Effector CD8-positive, alpha-beta T cell (primary cell): ENCODE results near the gene OR1E2.
"Not testable (repeated sequence)": the region's sequence is repeated elsewhere in the genome, so short reads cannot be mapped to it uniquely, and the experiment has no call there.

Experiments used
- DNase-seq: peaks from one replicate; lab custom pipeline; 2025; lab: John Stamatoyannopoulos, UW
- total RNA-seq, 4 experiments: gene quantifications; one replicate each; lab custom pipeline; 2026; lab: John Stamatoyannopoulos, UW

Gene OR1E2, protein sequence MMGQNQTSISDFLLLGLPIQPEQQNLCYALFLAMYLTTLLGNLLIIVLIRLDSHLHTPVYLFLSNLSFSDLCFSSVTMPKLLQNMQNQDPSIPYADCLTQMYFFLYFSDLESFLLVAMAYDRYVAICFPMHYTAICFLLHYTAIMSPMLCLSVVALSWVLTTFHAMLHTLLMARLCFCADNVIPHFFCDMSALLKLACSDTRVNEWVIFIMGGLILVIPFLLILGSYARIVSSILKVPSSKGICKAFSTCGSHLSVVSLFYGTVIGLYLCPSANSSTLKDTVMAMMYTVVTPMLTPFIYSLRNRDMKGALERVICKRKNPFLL
- 0 reads per million in 4 experiments for total RNA-seq

DNA sequence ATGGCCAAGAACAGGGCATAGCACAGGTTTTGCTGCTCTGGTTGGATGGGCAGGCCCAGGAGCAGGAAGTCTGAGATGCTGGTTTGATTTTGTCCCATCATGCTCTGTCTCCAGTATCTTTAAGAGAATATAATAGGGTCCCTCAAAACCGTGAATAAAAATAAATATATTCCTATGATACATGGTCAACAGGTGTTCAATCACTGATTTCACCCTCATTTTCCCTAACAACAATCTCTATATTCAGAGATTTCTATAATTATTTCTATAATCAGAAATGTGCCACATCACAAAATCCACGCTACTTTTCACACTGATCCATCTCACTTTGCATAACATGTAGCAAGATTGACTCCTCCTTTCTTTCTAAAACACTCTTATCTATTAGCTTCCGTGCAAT lies at the start of gene OR1E2:
Gene OR1E2 (minus strand): TSS at position 101 of the 400 bp plus-strand sequence. CDS start 0 bp downstream, at position 101.
- DNase-seq = no peak

DNA sequence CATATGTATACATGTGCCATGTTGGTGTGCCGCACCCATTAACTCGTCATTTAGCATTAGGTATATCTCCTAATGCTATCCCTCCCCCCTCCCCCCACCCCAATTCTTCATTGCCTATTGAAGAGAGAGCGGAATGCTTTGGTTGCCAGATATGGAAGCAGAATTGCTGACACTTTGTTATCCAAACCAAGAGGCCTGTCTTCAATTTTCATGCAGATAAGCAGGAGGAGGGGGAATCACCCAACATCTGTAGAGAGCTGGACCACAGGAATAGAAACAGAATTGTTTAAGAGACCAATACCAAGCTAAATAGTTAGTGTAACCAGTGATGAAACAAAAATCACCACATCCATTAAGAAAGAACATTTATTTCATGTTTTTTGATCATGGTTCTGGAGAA lies 49.2 kb upstream of the OR1E2 start:
- DNase-seq = no peak

DNA sequence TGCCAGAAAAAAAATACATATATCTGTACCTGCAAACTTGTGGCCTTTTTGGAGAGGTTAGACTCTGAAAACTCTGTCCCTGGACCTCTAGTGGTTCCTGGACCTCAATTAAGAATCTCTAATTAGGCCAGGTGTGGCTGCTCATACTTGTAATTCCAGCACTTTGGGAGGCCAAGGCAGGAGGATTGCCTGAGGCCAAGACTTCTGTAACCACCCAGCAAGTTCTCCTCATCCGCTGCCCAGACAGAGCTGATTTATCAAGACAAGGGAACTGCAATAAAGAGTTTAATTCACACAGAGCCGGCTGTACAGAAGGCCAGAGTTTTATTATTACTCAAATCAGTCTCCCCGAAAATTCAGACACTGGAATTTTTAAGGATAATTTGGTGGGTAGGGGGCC lies 46.3 kb upstream of the OR1E2 start:
- no peak for DNase-seq

DNA sequence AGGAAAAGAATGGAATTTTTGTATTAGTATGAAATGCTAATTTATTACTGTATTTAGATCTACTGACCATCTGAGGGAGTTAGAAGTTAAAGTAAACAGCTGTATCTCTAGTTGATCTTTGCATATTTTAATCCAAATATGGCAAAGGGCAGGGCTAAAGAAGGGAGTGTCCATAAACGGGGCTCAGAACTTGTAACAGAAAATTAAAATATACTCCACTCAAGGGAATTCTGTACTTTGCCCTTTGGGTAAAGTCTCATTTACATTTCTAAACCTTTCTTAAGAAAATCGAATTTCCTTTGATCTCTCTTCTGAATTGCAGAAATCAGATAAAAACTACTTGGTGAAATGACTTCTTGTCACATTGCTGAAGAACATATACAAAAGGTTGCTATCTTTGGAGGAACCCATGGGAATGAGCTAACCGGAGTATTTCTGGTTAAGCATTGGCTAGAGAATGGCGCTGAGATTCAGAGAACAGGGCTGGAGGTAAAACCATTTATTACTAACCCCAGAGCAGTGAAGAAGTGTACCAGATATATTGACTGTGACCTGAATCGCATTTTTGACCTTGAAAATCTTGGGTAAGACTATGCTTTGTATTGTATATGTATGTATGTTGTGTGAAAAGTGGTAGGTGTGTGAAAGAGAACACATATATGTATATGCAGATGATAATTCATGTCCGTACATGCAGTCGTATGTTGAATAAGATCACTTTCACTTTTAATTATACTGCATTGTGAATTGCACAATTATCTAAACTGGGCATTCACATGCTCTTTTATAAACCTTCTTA lies 42.4 kb upstream of the OR1E2 start, which contains the start of gene ASPA:
Gene ASPA (plus strand): TSS at position 186 of the 799 bp plus-strand sequence. CDS start 163 bp downstream, at position 349.
- no peak for DNase-seq

DNA sequence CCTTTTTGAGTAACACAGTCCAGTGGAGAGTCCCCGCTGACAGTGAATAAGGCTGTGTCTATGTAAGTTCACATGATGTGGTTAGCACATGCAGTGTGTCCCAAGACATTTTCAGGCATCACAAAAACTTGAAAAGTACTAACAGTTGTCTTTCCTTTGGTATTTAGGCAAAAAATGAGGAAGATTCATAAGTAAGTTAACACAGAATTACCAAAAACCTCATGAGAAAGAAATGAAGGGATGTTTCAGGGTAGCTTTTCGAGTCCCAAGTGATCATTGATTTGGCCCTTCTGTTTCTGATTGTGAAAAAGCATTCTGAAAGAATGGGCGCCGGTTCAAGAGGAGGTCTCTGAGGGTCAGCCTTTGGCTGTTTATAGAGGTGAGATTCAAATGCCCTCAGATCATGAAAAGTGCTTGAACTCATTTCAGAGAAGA lies 41.6 kb upstream of the OR1E2 start:
- DNase-seq = no peak

DNA sequence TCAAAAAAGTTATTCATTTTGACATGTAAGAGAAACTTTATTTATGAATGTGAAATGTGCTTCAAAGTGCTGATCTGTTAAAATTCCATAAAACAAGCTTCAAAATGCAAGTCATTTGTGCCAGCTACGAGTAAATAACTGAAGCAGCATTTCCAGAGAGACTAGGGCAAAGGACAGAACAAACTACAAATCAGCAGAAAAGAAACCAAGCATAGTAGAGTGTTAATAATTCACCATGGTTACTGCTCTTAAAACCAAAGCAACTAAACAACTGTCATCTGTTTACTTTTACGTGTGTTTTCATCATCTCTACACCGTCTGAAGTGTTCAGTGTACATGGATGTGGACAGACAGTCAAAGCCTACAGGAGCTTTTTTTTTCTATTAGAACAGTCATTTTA lies 40.6 kb upstream of the OR1E2 start:
- DNase-seq = no peak

DNA sequence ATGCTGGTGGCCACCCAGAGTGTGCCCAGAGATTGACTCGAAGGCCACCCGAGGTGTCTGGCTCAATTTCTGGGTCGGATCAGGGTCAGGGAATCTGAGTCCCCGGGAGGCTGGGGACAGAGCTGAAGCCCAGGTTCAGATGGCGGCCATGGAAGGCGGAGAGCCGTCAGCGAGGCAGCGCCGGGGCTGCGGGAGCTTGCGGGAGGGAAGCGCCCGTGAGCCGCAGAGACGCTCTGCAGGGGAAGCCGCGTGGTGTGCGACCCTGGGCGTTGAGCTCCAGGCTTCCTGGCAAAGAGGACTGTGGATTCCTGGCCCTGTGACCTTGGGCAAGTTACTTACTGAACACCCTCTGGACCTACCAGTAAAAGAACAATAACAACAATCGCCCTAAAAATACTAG lies 38.5 kb upstream of the OR1E2 start:
- DNase-seq = no peak

DNA sequence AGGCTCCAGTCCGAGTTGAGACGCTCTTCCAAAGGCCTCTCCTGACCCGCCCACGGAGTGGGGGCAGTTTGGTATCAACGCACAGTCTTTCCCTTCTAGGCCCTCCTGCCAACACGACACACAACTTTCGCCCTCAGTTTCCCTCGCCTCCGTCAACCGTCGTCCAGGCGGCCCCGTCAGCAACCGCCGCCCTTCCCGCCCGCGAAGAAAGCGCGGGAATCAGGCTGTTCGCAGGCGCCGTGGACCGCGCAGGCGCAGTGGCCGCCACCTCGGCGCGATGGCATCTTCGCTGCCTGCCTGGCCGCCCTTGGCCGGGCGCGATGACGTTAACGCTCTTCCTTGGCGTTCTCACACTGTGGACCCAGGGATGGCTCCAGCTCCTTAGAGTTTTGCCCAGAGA lies 38.0 kb upstream of the OR1E2 start, which contains the start of gene SPATA22:
Gene SPATA22 (minus strand): TSS at position 221 of the 400 bp plus-strand sequence. CDS start 2,494 bp downstream, outside the sequence.
- DNase-seq = no peak

DNA sequence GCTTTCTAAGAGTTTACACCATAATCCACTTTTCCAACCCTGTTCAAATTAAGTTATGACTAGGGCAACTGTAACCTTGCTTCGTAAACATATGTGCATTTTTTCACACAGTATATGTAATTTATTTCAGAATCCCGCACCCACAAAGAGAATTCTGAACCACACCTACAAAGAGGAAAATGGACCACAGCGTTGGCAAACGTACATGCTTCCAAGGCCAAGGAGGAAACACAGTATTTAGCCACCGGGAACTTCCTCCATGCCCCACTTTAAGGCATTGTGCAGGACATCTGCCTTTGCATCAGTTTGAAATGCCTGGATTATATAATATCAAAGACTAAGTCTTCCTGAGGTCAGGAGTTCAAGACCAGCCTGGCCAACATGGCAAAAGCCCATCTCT lies 35.9 kb upstream of the OR1E2 start:
- no peak for DNase-seq

DNA sequence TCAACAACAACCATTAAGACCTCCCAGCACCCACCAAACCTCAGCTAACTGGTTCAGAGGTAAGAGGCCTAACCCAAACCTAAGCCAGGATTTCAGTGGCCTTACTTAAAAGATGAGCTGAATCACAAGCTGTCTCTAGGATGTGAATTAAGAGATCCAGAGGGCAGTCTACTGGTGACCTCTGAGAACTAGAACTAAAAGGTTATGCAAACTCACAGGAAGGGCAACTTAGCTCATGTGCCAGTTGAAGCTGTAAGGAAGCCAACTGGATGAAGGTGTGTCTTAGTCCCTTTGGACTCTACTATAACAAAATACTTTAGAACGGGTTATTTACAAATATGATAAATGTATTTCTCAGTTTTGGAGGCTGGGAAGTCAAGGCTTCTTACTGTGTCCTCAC lies 32.7 kb upstream of the OR1E2 start:
- DNase-seq = not testable (repeated sequence)

DNA sequence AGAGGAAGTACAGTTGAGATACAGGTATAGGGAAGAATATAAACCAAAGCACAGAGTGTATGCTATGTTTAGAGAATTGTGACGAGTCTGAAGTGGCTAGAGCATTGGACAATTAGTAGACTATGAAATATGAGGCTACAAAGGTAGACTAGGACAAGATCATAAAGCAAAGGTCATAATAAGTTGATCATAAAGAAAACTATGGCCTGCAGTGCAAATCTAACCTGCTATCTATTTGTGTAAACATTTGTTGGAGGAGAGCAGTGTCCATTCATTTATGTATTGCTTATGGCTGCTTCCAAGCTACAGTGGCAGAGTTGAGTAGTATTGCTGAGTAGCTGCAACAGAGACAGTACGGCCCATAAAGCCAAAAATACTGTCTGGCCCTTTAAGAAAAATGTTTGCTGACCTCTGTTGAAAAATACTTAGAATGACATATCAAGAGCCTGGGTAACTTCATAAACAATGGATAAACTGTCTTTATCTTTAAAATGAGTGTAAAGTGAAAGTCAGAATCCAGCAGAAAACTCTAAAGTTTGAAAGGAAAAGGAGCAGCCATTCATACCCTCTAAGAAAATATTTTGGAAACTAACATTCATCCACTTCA lies 14.5 kb upstream of the OR1E2 start:
- DNase-seq = no peak

DNA sequence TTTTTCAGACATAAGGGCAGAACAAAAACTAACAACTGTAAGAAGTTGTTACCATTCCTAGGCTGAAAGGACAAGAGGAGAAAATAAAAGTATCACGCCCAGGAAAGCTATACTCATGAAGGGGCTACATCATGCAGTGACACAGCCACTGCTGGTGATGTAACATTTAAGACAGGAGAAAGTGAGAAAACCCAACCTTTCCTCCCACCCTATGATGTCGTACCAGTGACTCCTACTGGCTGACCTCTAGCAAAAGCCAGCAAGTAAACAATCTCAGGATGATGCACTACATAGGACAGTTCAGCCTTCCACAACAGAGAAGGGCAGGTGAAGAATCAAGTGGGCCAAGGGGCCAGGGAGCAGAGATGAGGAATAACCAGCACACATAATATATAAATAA lies 14.0 kb upstream of the OR1E2 start:
- DNase-seq = no peak

DNA sequence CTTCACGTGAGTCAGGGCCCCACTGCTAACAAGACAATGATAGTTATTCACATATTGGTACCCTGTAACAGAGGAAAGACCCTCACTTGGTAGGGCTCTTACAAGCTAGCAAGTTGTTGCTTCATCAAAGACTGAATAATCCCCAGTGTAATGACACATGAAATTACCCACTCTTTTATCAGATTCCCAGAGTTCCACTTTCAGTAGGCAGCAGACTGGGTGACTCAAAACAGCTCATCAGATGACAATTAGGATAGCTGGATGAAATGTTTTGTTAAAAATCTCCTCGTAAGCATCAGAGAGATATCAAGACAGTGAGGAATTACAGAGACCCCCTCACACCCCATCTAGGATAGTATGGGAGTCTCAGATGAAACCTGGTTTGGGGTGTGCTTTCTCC lies 6.8 kb upstream of the OR1E2 start:
- DNase-seq = no peak

DNA sequence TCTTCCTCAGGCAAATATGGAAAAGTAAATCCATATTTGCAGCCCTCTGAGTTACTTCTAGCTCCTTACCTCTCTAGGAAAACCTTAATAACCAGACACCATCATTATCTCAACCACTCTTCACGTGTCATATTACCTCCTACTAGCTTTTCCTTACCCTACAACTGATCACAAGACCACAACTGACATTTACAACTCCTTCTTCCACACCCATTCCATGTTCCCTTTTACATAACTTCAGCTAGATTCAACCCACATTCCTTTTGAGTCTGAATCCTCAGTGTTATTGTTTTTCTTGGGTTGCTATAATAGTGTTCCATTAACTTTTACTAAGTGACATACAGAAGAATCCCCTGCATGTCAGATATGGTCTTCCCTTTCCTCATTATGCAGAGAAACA lies 4.7 kb upstream of the OR1E2 start:
- no peak for DNase-seq

DNA sequence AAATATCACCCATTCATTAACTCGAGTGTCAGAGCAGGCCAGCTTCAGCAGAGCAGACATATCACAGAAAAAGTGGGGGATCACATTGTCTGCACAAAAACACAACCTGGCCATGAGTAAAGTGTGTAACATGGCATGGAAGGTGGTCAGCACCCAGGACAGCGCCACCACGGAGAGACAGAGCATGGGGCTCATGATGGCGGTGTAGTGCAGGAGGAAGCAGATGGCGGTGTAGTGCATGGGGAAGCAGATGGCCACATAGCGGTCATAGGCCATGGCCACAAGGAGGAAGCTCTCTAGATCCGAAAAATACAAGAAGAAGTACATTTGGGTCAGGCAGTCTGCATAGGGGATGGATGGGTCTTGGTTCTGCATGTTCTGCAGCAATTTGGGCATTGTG lies 426 bp downstream of the OR1E2 start:
- DNase-seq = not testable (repeated sequence)

DNA sequence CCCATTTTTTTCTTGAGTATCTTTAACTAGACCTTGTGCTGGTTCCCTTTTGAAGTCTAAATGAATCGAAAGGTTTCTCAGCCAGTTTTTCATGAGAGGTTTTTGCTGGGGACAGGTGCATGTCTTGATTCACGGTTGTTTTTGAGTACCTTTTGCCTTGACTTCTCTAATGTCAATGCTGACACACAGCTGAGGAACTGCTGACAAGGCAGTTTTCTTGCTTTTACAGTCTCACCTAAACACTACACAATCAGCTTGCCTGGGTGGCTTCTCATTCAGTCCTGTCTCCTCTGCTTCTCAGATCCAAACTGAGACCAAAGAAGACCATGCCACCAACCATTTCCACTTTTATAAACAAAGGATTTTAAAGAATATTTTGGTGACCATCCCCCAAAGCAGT lies 15.4 kb downstream of the OR1E2 start:
- no peak for DNase-seq

DNA sequence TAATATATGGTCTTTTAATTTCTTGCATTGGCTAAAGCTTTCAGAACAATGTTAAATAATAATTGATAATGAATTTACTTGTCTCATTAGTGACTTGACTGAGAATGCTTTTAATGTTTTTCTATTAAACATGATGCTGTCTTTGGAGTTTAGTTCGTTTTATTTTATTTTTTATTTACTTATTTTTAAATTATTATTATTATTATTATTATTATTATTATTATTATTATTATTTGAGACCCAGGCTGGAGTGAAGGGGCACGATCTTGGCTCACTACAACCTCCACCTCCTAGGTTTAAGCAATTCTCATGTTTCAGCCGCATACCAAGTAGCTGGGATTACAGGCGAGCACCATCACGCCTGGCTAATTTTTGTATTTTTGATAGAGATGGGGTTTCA lies 18.0 kb downstream of the OR1E2 start:
- DNase-seq = no peak

DNA sequence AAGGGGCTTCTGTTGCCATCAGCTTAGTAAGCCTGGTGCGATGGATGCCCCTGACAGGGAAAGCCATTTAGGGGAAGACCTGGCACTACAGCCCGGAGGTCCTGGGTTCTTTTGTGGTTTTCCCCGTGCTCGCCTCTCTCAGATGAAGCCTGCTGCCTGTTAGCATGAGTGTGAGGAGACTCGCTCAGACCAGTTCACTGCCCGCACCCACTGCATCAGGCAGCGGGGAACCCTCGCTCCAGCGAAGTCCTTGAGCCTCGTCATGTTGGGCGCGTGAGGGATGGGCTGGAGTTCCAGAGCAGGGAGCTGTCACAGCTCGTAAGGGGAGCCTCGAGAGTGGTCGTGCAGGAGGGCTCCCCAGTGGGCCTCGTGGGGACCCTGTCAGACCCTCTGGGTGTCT lies 21.4 kb downstream of the OR1E2 start:
- not testable (repeated sequence) for DNase-seq

DNA sequence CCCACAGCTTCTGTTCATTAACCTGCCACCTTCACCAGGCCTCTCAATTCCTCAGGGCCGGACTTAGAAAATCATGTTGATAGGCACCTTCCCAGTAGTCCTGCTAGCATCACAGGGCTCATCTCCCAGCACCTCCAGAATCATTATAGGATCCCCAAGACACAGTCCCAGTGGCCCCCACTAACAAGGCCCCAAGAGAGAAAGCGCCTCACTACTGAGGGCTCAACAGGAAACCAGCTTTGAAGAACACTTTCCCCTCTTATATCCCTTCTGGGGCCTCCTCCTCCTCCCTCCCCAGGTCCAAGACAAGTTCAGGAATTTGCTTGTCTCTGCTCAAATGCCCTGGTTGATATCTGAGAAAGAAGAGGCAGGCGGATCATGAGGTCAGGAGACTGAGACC lies 22.6 kb downstream of the OR1E2 start, which contains the start of gene OR3A3:
Gene OR3A3 (plus strand): TSS at position 301 of the 400 bp plus-strand sequence.
- no peak for DNase-seq

DNA sequence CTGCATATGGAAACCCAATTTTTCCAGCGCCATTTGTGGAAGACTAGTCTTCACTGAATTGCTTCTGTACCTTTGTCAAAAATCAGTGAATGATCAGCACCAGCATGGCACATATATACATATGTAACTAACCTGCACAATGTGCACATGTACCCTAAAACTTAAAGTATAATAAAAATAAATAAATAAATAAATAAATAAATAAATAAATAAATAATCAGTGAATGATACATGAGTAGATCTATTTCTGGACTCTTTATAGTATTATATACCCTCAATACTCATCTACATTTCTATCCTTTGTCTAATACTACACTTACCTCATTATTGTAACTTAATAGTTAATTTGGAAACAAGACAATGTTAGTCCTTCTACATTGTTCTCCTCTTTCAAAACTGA lies 29.8 kb downstream of the OR1E2 start:
- not testable (repeated sequence) for DNase-seq

DNA sequence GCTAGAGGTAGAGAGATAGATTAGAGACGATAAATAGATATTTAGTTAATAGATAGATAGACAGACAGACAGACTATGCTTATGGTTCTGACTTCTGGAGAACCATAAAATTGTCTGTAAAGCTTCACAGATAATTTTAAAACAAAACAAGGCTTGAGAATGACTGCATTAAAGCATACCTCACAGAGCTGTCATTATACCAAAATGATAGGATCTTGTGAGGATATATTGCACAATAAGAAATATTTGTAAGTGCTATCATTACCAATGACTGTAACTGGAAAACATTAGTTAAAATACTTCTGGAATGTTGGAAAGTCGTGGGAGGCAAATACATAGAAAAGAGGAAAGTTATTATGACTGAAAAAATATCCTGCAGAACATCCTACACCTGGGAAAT lies 31.9 kb downstream of the OR1E2 start:
- DNase-seq = no peak

DNA sequence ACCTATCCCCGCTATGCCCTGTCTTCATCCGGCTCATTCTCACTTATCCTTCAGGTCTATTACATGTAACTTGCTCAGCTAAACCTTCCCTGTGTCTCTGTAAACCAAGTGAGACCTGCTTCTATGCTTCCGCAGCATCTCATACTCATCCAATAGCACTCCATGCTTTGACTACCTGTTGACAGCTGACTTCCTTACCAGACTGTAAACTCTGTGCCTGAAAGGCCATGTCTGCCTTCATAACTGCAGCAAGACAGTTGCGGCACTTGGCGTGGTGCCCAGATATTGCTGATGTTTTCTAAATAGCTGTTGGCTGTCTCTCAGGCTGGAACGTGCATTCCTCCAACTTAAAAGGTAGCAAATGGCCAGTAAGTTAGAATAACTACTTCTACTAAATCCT lies 33.6 kb downstream of the OR1E2 start:
- no peak for DNase-seq
